Measurements from ENCODE around the gene MAD1L1.

GRCh38 chr7:2075811-2076210 lies 156.9 kb downstream of the MAD1L1 start:
- TF ChIP-seq CTCF (conservative IDR thresholded peaks at IDR 0.05 in 1 of 2, IDR thresholded peaks at IDR 0.05 in 1 of 2; ENCODE audit: low read depth in 1 of 2, low read length in 2 of 2): no peak
- TF ChIP-seq EZH2 (IDR thresholded peaks at IDR 0.05; ENCODE audit: low read length, missing control alignments): no peak

All from fibroblast of lung (primary cell).